PC-9 (cell line): ENCODE data around the gene LMAN1L.

Source experiments
- CTCF ChIP-seq: fragments of 200-600 bp; sonication (generic); conservative IDR thresholded peaks from 2 replicates; pipeline ENCODE4 v1.6.1; 2017; ENCODE audit warnings: mixed run types, antibody characterized with exemption, mild to moderate bottlenecking, moderate library complexity
- EZH2 ChIP-seq: fragments of 200-600 bp; sonication (generic); IDR thresholded peaks from 2 replicates; pipeline ENCODE4 v1.8.0; 2017; ENCODE audit warnings: antibody characterized with exemption, low read depth

- no peak for TF ChIP-seq CTCF
- TF ChIP-seq EZH2: no peak
Measured at GRCh38 chr15:74792227-74793016, 20.2 kb upstream of the LMAN1L start.
